Activated CD8-positive, alpha-beta memory T cell treated with anti-CD3 and anti-CD28 coated beads, Interleukin-2, amount 50 U/mL, for 24 hours (primary cell): Measurements from ENCODE around the gene UNG.
"Not testable (repeated sequence)": the region's sequence is repeated elsewhere in the genome, so short reads cannot be mapped to it uniquely, and the experiment has no call there.

Experiments used
- DNase-seq: peaks from one replicate; pipeline ENCODE4 v3.0.0-alpha.2; 2020; ENCODE audit errors: extremely low read depth

UNG gene

DNA sequence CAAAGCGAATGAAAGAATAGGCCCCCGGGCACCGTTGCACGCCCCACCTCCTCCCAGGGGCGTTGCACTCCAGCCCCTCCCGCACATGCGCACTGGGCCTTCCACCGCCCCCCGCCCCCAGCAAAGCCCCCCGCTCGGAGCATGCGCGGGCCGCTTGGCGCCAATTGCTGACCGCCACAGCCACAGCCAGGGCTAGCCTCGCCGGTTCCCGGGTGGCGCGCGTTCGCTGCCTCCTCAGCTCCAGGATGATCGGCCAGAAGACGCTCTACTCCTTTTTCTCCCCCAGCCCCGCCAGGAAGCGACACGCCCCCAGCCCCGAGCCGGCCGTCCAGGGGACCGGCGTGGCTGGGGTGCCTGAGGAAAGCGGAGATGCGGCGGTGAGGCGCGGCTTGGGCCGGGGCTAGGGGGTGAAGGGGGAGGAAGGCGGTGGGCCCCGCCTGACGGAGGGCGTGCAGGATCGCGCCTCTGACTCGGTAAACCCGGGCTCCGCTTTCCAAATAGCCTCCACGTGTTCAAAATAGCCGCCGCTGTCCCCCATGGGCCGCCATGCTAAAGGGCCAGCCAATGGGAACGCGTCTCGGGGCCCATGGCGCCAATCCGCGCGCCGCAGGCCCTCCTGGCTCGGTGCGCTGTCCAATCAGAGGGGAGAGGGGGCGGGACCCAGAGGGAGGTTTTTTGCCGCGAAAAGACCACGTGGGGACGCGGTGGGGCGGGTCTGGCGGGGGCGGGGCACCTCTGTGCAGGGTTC is at the start of gene UNG:
Gene UNG, plus strand, starts transcription at position 163 of the 748 bp plus-strand sequence. Its CDS starts 83 bp downstream, at position 246.
- peak; percentile 97 for DNase-seq

DNA sequence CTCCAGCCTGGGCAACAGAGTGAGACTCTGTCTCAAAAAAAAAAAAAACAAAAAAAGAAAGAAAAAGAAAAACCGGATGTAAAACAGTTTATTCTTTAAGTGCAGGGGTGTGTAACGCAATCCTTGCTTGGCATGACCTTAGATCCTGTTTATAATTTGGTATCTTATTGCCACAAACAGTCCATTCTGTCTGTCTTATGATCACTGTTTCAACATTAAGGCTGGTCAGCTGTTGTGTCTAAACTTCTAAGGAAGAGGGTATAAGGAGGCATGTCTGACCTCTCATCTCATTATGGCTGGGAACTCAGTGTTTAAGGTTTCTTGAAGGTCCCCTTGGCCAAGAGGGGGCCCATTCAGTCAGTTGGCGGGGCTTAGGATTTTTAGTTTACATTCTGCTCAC is 48.7 kb upstream of the UNG start:
- not testable (repeated sequence) for DNase-seq

- not testable (repeated sequence) for DNase-seq
Measured at GRCh38 chr12:109049794-109050193, 47.6 kb upstream of the UNG start.

- DNase-seq, result no peak
Measured at GRCh38 chr12:109052097-109052413, 45.3 kb upstream of the UNG start.

- DNase-seq, result peak; percentile 57
Measured at GRCh38 chr12:109052414-109053323, 44.7 kb upstream of the UNG start, which contains the start of gene USP30. Gene USP30 (plus strand): TSS chr12:109052576. CDS start chr12:109052679, 103 bp downstream.

GRCh38 chr12:109053382-109054123 is 43.8 kb upstream of the UNG start:
- DNase-seq, result no peak

- DNase-seq, result not testable (repeated sequence)
Measured at GRCh38 chr12:109054124-109054513, 43.3 kb upstream of the UNG start.

DNA sequence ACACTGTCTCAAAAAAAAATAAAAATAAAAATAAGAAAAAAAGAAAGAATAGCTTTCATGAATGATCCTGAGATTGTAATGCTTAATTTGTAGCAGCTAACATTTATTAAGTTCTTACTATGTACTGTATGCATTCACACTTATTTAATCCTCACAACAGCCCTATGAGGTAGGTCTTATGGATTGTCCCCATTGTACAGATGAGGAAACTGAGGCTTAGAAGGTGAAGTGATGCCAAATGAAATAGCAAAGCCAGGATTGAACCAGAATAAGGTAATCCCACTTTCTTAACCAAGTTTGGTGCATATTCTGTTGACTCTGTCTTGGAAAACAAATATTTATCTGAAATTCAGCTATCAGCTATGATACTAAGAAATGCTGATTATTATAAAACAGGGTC is 42.9 kb upstream of the UNG start:
- DNase-seq, result no peak

GRCh38 chr12:109056891-109057290 is 40.5 kb upstream of the UNG start:
- no peak for DNase-seq

GRCh38 chr12:109057376-109057775 is 40.0 kb upstream of the UNG start:
- DNase-seq, result no peak

DNA sequence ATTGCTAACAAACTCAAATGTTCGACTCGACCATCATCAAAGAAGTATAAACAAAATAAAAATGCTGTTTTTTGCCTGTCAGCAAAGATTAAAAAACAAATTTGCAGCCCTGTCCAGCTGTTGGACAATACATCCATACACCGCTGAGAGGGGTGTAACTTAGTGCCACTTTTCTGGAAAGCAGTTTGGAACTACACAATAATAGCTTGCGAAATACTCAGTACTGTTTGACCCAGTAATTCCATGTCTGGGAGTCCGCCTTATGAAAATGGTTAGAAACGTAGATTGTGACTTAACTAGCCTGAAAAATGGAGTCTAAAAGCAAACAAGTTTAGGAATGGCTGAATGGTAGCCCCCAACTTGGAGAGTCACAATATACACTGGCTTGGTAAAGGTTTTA is 38.6 kb upstream of the UNG start:
- no peak for DNase-seq

- DNase-seq, result no peak
Measured at GRCh38 chr12:109064143-109064542, 33.3 kb upstream of the UNG start.

GRCh38 chr12:109065154-109065852 is 32.1 kb upstream of the UNG start:
- no peak for DNase-seq

DNA sequence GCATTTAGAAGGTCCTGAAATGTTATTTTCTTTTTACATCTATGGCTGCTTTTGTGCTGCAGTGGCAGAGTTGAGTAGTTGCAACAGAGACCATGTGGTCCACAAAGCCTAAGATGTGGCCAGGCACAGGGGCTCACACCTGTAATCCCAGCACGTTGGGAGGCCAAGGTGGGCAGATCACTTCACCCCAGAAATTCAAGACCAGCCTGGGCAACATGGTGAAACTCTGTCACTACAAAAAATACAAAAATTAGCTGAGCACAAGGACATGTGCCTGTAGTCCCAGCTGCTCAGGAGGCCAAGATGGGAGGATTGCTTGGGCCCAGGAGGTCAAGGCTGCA is 31.6 kb upstream of the UNG start:
- DNase-seq, result no peak

- no peak for DNase-seq
Measured at GRCh38 chr12:109069307-109070271, 27.8 kb upstream of the UNG start.

DNA sequence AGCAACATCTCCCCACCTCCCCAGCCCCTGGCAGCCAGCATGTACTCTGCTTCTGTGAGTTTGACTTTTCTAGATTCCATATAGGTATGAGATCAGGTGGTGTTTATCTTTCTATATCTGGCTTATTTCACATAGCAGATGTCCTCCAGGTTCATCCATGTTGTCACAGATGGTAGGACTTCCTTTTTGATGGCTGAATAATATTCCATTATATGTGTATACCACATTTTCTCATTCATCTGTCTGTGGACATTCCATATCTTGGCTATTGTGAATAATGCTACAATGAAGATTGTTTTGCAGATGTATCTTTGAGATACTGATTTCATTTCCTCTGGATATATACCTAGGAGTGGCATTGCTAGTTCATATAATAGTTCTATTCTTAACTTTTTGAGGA is 22.5 kb upstream of the UNG start:
- no peak for DNase-seq

GRCh38 chr12:109082751-109083150 is 14.6 kb upstream of the UNG start:
- no peak for DNase-seq

GRCh38 chr12:109084425-109084824 is 13.0 kb upstream of the UNG start:
- DNase-seq, result no peak

GRCh38 chr12:109085590-109085989 is 11.8 kb upstream of the UNG start:
- no peak for DNase-seq

DNA sequence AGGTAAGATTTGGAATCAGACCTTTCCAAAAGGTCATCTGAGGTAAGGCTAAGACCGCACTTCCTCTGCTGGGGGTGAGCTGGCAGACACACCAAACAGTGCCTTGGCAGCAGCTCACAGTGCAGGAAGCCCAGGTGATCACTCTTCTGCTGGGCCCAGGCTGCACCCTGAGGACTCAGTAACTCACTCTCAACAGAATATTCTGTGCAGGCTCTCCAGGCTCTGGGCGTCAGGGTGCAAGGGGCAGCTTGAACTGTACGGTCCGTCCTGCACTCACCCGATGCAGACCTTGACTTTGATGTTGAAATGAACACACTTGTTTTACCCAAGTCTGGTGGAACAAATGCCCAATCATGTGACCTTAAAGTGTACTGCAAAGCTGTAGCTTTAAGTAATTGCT is 10.1 kb upstream of the UNG start:
- DNase-seq, result no peak

- DNase-seq, result no peak
Measured at GRCh38 chr12:109088818-109089217, 8.6 kb upstream of the UNG start.
